Non-pigmented ciliary epithelial cell (primary cell): ENCODE data around the gene CARNS1.

Experiments used
- DNase-seq: peaks from one replicate; pipeline ENCODE4 v3.0.0-alpha.2; 2010; ENCODE audit warnings: low read depth

Gene CARNS1

GRCh38 chr11:67415501-67416304, at the start of gene CARNS1:
Gene CARNS1 (plus strand): TSS chr11:67415678. CDS start chr11:67416200, 522 bp downstream.
- DNase-seq = no peak

GRCh38 chr11:67365736-67366444, 49.6 kb upstream of the CARNS1 start:
- DNase-seq = no peak

DNA sequence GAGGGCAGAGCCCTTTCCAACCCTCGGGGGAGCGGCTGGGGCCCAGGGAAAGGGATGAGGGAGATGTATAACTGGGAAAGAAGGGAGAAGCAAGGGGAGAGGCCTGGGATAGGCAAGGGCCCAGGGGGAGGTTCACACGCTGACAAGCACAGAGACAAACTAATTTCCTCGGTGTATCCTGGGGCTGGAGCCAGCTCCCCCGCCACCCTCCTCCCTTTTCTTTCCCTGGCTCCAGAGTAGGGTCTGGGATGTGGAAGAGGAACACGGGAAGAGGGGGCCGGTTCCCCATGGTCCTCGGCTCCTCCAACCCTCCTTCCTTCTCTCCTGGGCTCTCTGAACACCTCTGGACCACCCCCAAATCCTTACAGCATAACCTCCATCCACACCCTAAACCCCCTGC, 48.9 kb upstream of the CARNS1 start:
- DNase-seq = no peak

- no peak for DNase-seq
Measured at GRCh38 chr11:67366961-67367760, 48.3 kb upstream of the CARNS1 start.

GRCh38 chr11:67367761-67368227, 47.7 kb upstream of the CARNS1 start:
- DNase-seq = no peak

DNA sequence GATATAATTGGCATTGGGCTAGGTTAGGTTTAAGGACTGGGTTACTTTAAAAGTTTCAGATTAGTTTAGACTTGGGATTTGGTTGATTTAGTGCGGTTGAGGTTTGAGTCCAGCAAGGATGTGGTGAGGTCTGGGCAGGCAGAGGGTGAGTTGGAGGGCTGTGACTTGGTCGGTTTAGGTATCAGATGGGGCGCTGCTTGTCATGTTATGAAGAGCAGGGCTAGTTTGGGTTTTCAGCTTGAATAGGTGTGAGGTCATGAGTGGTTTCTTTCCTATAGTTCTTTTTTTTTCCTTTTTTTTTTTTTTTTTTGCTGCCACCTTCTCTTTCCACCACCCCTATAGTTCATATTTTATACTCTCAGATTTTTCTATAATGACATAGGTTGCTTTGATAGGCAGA, 46.9 kb upstream of the CARNS1 start:
- DNase-seq = no peak

DNA sequence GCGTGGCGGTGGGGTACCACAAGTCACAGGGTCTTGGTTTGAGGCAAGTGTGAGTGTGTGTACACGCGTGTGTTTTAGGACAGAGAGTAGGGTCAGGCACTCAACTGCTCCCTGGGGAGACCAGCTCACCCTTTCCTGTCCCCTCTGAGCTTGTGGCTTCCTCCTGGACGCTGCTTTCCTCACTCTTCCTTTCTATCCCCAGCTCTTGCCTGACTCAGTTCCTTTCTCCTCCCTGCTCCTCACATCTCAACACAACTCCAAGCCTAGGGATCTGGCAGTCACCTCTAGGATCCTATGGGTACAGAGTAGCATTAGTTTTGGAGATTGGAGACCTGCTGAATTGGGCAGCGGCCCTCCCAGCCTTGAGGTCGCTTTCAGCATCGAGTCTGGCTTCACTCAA, 46.2 kb upstream of the CARNS1 start:
- no peak for DNase-seq

DNA sequence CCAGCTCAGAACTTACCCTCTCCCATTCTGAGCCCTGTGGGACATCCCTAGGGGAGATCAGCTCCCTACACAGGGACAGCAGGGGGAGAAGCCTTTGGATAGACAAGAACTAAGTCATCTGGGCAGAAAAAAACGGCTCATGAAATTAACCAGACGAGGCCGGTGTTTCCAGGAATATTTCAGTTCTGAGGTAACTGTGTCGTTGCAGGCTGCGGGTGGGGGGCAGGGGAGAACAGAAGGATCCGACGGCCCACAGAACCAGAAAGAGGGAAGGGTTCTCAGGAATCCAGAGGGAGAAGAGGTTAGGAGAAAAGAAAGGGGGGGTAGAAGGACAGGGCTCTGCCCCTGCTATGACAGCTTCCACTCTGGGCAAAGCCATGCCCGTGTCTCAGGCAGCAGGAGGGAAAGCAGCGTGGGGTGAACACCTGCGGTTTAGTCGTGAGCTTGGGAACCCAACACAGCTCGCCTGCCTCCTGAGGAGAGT, 45.6 kb upstream of the CARNS1 start:
- no peak for DNase-seq

- no peak for DNase-seq
Measured at GRCh38 chr11:67370351-67371076, 45.0 kb upstream of the CARNS1 start.

GRCh38 chr11:67371189-67371910, 44.1 kb upstream of the CARNS1 start:
- no peak for DNase-seq

DNA sequence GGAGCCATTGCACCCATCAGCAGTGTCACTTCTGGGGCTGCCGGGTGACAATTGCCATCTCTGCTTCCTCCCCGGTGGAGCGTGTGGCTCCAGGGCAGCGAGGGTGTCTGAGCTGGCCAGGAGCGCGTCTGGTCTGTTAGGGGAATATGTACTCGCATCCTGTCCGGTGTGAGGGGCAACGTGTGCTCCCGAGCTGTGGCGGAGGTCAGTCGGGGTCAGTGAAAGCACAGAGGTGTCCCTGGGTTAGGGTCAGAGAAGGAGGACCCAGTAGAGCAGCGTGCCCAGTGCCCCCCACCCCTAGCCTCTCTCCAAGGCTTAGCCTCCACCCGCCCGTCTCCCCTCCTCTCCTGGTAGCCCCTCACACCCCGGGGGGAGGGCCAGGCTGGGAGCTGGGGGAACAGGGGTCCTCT, 43.6 kb upstream of the CARNS1 start:
- DNase-seq = no peak

- DNase-seq = no peak
Measured at GRCh38 chr11:67372321-67372992, 43.0 kb upstream of the CARNS1 start.

DNA sequence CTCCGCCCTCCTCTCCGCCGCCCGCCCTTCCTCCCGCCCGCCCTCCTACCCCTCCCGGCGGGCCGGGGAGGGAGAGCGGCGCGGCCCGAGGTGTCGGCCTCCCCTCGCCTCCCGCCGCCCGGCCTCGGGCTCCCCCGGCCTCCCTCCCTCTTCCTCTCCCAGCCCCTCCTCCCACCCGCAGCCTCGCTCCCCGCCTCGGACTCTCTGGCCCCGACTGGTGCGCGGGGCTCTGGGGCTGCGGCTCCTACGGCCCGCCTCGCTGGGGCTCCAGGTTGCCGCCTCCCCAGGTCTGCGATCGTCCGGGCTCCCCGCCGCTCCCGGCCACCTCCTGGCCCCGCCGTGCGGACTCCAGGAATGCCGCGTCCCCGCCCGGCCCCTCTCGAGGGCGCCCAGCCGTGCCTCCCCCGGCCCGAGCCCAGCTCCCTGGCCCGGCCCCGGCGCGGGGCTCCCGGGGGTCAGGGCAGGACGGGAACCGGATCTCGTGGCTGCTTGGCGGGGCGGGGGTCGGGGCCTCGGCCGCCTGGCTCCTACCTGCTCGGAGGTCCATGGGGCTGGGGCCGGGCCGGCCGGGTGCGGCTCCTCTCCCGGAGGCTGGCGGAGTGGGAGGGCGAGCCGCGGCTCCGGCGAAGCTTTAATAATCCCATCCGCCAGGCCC, 42.4 kb upstream of the CARNS1 start, which contains the start of gene CLCF1:
Gene CLCF1 (minus strand): TSS at position 606 of the 655 bp plus-strand sequence. CDS start 59 bp downstream, at position 547.
- no peak for DNase-seq

GRCh38 chr11:67373648-67374570, 41.6 kb upstream of the CARNS1 start:
- DNase-seq = peak; percentile 77

GRCh38 chr11:67374571-67375281, 40.8 kb upstream of the CARNS1 start:
- DNase-seq = no peak

DNA sequence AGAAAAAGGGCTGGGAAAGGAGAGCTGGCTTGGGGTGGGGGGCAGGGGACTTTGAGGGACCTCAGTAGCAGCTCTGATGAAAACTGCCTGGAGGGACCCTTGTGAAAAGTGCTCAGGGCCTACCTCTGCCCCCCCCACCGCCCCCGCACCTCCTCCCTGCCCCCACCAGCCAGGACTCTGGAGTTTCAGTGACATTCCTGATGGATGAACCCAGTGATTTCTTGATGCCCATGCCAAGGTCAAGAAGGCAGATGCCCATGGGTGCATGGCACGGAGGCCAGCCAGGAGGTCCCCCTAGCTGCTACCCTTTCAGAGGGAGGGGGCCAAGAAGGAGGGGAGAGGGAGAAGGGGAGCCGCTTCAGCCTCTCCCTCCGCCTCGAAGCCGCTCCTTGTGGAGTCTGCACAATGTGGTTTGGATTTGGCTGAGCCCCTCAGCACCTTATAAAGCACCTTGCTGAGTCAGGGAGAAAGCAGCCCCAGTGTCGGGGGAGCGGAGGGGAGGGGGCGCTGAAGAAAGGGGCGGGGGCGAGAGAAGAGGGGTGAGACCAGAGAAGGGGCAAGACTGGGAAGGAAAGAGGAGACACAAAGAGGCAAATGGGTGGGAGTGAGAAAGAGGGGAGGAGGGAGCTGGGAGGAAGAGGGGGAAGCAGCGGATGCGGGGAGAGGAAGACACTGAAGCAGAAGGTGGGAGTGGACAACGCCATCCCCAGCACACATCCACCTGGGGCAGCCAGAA, 40.0 kb upstream of the CARNS1 start:
- no peak for DNase-seq
